ENCODE measurements around the gene BACH2. TPM values are rescaled to one million over a fixed set of nuclear protein-coding genes. Genes with fewer than 3 reads are reported as not detected.
A peak's percentile ranks its signal among the peaks of the same experiment; 100 is the strongest.

The BACH2 gene
- total RNA-seq, 2 donors from 2014 or later, result 5.2 to 5.7 TPM

DNA sequence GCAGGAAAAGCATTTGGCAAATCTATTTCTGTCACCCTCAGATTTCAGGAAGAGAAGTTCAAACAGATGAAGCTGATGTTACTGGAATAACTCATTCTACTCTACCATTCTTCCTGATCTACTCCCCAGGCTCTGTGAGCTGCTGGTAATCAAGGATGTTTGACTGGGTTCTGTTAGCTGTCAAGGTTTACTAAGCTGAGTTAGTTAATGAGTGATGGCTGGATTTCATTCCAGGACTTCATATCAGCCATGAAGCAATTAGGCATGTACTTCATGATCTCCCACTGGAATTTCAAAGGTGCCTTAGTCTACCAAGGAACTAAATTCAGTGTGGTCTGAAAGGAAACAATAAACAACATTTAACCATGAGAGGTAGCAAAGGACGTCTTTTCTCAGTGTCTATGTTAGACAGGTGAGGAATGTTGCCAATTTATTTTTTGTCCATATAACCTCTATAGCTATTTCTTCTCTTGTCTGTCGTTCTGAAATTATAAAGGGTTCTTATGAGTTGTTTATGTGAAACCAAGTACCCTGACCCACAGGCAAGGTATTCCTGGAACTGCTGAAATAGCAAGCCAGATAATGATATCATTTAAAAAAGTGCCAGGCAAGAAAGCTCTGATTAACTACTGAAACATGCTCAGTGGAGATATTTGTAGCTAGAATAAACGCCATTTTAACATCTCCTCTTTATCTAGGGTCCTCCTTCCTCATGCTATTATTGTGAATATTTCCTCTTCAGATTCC is 112.9 kb downstream of the BACH2 start:
- TF ChIP-seq POLR2AphosphoS5 (IDR thresholded peaks at IDR 0.05) (no peak), POLR2A (IDR thresholded peaks at IDR 0.05) (no peak)
- TF ChIP-seq, protein P1, sequence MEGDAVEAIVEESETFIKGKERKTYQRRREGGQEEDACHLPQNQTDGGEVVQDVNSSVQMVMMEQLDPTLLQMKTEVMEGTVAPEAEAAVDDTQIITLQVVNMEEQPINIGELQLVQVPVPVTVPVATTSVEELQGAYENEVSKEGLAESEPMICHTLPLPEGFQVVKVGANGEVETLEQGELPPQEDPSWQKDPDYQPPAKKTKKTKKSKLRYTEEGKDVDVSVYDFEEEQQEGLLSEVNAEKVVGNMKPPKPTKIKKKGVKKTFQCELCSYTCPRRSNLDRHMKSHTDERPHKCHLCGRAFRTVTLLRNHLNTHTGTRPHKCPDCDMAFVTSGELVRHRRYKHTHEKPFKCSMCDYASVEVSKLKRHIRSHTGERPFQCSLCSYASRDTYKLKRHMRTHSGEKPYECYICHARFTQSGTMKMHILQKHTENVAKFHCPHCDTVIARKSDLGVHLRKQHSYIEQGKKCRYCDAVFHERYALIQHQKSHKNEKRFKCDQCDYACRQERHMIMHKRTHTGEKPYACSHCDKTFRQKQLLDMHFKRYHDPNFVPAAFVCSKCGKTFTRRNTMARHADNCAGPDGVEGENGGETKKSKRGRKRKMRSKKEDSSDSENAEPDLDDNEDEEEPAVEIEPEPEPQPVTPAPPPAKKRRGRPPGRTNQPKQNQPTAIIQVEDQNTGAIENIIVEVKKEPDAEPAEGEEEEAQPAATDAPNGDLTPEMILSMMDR (IDR thresholded peaks at IDR 0.05), result no peak

DNA sequence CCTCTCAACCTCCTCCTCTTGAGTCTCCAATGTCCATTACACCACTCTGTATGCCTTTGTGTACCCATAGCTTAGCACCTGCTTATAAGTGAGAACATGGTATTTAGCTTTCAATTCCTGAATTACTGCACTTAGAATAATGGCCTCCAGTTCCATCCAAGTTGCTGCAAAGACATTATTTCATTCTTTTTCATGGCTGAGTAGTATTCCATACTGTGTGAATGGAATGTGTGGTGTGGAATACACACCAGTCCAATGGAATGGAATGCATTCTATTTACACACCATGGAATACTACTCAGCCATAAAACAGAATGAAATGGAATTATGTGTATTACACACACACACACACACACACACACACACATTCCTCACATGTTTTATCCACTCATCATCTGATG is 116.1 kb downstream of the BACH2 start:
- no peak for TF ChIP-seq POLR2AphosphoS5 (IDR thresholded peaks at IDR 0.05)
- TF ChIP-seq, protein P1 (IDR thresholded peaks at IDR 0.05), result no peak
- DNase-seq (ENCODE audit: low spot score), result no peak
- Histone ChIP-seq H3K27ac (no peak overlapping the region), H3K4me1 (replicated peaks) (no peaks in the 10 kb centered on the region), H3K9me3 (no peaks in the 10 kb centered on the region), H3K36me3 (no peaks in the 10 kb centered on the region), H3K27me3 (replicated peaks; ENCODE audit: insufficient read depth) (no peaks in the 10 kb centered on the region), H3K4me3 (no peak overlapping the region)
- intact Hi-C loops (cut with DNase I), result no loop called here

More for the DNA sequence above, 112.9 kb downstream of the BACH2 start:
- Histone ChIP-seq H3K36me3 (no peaks in the 10 kb centered on the region), H3K9me3 (no peaks in the 10 kb centered on the region), H3K27ac (no peak overlapping the region), H3K4me3 (no peak overlapping the region), H3K27me3 (replicated peaks; ENCODE audit: insufficient read depth) (no peaks in the 10 kb centered on the region), H3K4me1 (replicated peaks) (peaks cover 3% of the 10 kb centered on the region)
- WGBS, result 64% methylated on average over 3 of the region's 3 CpGs
- intact Hi-C loops (cut with DNase I), result no loop called here
- DNase-seq (ENCODE audit: low spot score), result no peak

DNA sequence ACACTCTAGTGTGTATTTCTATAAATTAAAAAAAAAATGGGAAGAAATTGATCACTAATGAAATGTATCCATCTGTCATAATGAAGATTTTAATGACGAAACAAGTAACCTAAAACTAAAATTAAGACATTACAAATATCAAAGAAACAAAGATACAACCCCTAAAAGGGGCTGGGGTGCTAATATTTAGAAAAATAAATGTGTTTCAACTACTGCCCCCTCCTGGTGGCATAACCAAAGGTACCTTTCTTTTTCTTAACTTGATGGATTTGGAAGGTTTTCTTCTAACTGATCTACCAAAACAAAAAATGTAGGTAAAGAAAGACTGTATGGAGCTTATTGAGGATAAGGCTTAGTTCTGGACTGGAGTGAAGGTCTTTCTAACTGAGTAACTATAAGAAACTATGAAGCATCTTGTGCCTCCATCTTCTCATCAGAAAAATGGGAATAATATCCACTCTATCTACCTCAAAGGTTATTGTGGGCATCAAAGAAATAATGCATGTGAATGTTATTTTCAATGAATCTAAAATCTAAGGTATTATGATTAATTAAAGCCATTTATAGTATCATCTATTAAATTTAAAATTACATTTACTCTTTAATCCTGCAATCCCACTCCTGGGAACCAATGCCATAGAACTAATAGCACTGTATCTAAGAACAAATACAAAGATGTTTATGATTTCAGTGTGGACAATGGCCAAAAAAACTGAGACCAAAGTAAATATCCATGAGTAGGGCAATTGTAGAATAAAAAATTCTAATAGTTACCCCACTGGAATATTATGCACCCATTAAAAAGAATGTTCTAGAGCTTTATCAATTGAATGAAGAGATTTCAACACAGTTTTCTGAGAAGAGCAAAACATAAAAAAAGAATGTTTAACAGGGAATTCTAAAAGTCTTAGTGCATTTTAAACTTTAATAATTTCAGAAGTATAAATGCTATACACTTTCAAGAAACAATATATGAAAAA is 117.2 kb downstream of the BACH2 start:
- Histone ChIP-seq H3K9me3 (no peaks in the 10 kb centered on the region), H3K4me3 (no peak overlapping the region), H3K27me3 (replicated peaks; ENCODE audit: insufficient read depth) (no peaks in the 10 kb centered on the region), H3K4me1 (replicated peaks) (no peaks in the 10 kb centered on the region), H3K27ac (no peak overlapping the region), H3K36me3 (no peaks in the 10 kb centered on the region)
- no peak for TF ChIP-seq POLR2AphosphoS5 (IDR thresholded peaks at IDR 0.05)
- TF ChIP-seq, protein P1 (IDR thresholded peaks at IDR 0.05), result peak in 3 of 4 experiments; percentile 7 to 21 (median 14)
- 92% methylated on average over 1 of the region's 1 CpG for WGBS
- intact Hi-C loops (cut with DNase I), result no loop called here
- DNase-seq (ENCODE audit: low spot score), result no peak

DNA sequence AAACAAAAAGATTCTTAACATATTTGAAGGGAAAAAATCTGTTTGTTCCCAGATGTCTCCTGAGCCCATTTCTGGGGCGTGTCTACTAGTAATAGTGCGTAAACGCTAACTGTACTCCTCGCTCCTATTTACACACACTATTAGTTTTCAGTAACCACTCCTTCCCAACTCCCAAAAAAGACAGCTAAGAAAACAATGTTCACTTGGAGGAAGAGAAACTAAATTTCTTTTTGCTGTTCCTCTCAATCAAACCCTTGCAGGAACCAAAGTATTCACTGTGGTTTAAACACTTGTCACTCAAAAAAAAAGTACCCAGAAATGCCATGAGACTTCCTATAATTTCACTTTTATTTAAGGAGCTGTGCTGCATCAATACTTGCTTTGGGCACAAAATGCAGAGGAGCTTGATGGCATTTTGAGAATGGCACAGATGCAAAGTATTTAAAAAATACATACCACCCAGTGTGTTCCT is 118.2 kb downstream of the BACH2 start:
- intact Hi-C loops (cut with DNase I), result no loop called here
- Histone ChIP-seq H3K4me3 (no peak overlapping the region), H3K27ac (no peak overlapping the region), H3K36me3 (no peaks in the 10 kb centered on the region), H3K27me3 (replicated peaks; ENCODE audit: insufficient read depth) (no peaks in the 10 kb centered on the region), H3K4me1 (replicated peaks) (no peaks in the 10 kb centered on the region), H3K9me3 (no peaks in the 10 kb centered on the region)
- TF ChIP-seq POLR2AphosphoS5 (IDR thresholded peaks at IDR 0.05), result no peak
- WGBS, result 48% methylated on average over 4 of the region's 4 CpGs
- no peak for DNase-seq (ENCODE audit: low spot score)

DNA sequence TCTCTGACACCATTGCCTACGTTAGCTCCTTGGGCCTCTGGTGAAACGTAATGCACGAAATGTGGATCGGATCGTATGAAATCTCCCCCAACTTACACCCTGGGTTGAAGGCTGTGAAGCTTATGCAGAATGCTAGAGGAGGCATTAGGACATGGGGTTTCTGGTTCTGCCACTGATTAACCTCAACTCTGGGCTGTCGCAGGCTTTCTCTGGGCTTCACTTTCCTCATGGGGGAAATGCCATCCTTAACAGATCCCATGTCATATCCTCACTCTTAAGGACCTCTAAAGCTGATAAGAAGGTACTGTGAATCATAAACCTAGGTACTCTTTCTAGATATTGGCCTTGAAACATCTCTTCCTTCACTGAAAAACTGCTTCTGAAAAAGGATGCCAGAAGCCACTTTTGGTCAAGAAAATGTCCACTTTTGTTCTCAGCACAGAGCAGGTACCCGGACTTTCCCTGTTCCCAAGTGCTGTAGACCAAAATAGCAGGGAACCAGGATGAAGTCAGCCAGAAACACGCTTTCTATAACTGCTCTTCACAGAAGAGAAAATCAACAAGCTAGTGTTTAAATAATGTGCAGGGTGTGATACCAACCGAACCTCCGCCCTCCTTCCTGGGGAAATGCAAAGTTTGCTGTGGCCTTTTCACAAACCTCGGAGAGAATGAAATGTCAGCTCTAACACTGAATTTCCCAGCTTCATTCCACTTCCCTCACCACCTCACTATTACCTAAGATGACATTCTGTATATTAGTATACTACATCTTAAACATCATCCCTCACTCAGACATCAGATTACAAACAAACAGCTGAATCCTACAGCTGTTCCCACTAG is 118.9 kb downstream of the BACH2 start:
- Histone ChIP-seq H3K9me3 (no peaks in the 10 kb centered on the region), H3K4me3 (no peak overlapping the region), H3K27ac (no peak overlapping the region), H3K27me3 (replicated peaks; ENCODE audit: insufficient read depth) (no peaks in the 10 kb centered on the region), H3K4me1 (replicated peaks) (no peaks in the 10 kb centered on the region), H3K36me3 (no peaks in the 10 kb centered on the region)
- intact Hi-C loops (cut with DNase I), result no loop called here
- TF ChIP-seq, protein P1 (IDR thresholded peaks at IDR 0.05), result no peak
- TF ChIP-seq POLR2A (IDR thresholded peaks at IDR 0.05) (no peak), POLR2AphosphoS5 (IDR thresholded peaks at IDR 0.05) (no peak)
- no peak for DNase-seq (ENCODE audit: low spot score)
- 78% methylated on average over 11 of the region's 11 CpGs for WGBS
